ENCODE results near the gene SHBG.

SHBG gene

DNA sequence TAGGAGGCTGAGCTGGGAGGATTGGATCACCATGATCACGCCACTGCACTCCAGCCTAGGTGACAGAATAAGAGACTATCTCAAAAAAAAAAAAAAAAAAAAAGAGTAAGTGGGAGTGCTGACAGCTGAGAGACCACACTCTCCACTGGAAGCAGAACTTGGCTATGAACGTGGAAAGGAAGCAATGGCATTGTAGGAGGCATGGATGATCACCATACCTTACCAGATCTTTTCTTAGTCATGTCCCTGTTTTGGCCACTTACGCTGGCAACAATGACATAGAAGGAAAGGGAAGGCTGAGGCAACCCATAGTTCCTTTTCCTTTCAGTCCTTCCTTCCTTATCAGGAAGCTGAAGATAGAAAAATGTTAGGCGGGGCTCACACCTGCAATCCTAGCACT lies 17.1 kb downstream of the SHBG start:
- no peak for DNase-seq

DNA sequence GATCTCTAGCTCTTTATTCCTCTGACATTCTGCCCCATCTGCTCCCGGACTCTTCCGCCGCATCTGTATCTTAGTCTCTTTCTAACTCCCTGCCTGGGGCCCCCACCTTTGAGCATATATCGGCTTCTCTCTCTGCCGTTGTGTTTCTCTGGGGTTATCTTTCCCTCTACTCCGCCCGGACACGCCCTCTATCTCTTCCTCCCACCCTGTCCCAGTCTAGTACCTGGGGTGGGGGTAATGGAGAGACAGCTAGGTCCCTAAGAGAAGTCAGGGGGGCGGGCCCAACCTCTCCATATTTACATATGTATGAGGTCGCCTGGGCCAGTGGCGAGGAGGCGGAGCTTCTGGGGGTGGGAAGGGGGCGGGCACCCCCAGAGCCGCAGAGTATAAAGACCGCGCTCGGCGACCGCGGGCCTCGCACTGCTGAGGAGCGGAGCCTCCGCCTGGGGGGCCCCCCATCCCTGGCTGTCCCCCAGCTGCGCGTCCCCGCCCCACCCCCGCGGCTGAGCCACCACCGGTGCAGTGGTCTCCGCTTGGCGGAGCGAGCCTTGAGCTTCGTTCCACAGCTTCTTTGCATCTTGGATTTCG lies 20.7 kb downstream of the SHBG start, which contains the start of gene ATP1B2:
Gene ATP1B2, plus strand, starts transcription at position 418 of the 588 bp plus-strand sequence. CDS start 593 bp downstream, outside the sequence.
- DNase-seq = peak; percentile 54

DNA sequence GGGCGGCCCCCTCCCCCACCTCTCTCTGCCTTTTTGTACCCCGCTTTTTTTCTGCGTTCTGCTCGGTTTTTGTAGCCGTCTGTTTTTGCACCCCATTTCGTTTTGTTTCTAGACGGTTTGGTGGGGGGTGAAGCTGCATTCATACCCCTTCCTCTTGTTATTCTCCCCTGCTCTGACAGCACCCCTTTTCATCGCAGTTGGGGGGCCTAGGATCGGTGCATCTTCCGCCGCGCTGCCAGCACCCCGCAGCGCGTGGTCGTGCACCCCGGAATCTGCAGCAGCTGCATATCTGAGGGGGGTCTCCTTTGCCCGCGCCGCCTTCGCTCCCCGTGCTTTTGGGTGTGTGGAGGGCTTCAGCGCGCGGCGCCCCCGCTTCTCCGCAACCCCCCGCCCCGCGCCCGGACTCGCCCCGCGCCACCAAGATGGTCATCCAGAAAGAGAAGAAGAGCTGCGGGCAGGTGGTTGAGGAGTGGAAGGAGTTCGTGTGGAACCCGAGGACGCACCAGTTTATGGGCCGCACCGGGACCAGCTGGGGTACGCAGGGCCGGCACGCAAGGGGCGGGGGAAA lies 21.2 kb downstream of the SHBG start:
- DNase-seq = no peak

GRCh38 chr17:7651665-7652387 lies 21.9 kb downstream of the SHBG start:
- DNase-seq = no peak

DNA sequence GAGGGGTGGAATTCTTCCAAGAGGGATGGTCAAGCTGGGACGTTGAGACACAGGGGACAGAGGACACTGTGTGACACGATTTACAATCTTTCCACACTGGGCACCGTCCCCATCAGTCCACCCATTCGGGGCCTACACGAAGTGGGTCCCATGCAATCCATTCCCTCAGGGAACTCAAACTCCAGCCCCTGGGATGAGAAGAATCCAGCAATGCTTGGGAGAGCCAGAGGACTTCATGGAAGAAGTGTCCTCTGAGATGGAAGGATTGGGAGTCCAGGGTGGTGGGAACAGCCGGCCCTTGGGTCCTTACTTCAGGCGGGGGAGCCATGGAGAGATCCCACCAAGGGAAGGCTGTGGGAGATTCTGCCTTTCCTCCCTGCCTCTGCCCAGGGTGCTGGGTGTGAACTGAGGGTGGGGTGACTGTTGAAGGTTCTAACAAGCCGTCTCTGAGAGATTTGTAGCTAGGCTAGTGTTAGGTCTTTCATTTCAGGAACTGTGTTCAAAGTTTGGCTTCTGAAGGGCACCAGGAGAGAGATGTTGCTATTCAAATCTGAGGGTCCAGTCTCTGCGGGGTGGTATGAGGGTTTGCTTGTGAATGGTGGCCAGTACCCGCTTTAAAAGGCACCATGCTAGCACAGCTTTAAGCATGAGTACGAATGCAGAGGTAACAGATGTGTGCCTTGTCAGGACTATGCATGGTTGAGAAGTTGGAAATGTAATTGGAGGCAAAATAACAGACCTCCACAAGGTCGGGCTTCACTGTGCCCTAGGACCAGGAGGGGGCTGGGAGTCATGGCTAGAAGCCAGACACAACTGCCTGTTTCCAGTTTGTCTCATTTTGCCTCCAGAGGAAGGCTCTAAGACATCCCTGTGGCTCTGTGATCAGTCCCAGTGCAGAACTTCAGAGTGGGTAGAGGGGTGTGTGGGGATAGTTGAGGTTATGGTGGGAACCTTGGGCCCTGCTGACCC lies 22.7 kb downstream of the SHBG start:
- DNase-seq = no peak

GRCh38 chr17:7654832-7655540 lies 25.1 kb downstream of the SHBG start:
- DNase-seq = peak; percentile 29

- no peak for DNase-seq
These were observed 25.6 kb downstream of the SHBG start for GRCh38 chr17:7655541-7655840.

GRCh38 chr17:7656958-7657609 lies 27.1 kb downstream of the SHBG start:
- no peak for DNase-seq

GRCh38 chr17:7667656-7668406 lies 37.9 kb downstream of the SHBG start:
- DNase-seq = no peak

DNA sequence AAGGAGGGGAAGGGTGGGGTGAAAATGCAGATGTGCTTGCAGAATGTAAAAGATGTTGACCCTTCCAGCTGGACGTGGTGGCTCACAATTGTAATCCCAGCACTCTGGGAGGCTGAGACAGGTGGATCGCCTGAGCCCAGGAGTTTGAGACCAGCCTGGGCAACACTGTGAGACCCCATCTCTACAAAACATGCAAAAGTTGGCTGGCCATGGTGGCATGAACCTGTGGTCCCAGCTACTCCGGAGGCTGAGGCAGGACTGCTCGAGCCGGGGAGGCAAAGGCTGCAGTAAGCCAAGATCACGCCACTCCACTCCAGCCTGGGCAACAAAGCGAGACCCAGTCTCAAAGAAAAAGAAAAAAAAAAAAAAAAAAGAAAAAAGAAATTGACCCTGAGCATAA lies 38.5 kb downstream of the SHBG start:
- DNase-seq = no peak

DNA sequence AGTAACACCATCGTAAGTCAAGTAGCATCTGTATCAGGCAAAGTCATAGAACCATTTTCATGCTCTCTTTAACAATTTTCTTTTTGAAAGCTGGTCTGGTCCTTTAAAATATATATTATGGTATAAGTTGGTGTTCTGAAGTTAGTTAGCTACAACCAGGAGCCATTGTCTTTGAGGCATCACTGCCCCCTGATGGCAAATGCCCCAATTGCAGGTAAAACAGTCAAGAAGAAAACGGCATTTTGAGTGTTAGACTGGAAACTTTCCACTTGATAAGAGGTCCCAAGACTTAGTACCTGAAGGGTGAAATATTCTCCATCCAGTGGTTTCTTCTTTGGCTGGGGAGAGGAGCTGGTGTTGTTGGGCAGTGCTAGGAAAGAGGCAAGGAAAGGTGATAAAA lies 43.3 kb downstream of the SHBG start:
- peak; percentile 21 for DNase-seq

DNA sequence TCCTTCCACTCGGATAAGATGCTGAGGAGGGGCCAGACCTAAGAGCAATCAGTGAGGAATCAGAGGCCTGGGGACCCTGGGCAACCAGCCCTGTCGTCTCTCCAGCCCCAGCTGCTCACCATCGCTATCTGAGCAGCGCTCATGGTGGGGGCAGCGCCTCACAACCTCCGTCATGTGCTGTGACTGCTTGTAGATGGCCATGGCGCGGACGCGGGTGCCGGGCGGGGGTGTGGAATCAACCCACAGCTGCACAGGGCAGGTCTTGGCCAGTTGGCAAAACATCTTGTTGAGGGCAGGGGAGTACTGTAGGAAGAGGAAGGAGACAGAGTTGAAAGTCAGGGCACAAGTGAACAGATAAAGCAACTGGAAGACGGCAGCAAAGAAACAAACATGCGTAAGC lies 45.0 kb downstream of the SHBG start:
- no peak for DNase-seq

DNA sequence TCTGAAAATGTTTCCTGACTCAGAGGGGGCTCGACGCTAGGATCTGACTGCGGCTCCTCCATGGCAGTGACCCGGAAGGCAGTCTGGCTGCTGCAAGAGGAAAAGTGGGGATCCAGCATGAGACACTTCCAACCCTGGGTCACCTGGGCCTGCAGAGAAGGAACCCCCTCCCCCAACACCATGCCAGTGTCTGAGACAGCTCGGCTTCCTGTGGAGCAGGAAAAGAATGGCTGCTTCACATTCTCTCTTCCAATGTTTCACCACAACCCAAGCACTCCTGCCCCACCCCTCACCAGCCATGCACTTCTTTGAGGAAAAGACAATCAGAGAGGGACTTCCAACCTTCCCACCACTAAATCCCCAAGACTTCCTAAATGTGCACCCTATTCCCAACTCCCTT lies 46.6 kb downstream of the SHBG start:
- no peak for DNase-seq

- no peak for DNase-seq
These were observed 47.6 kb downstream of the SHBG start for GRCh38 chr17:7677388-7678067.
